Choroid plexus epithelial cell (primary cell): Measurements from ENCODE around the gene ATG4C.
A peak's percentile ranks its signal among the peaks of the same experiment; 100 is the strongest.

Experiments used
- DNase-seq: peaks from one replicate; pipeline ENCODE4 v3.0.0-alpha.2; 2010; ENCODE audit warnings: low read depth
- H3K4me3 ChIP-seq: 2 replicates; pipeline ENCODE4 v1.5.1; 2011; ENCODE audit warnings: low read depth, mild to moderate bottlenecking, control low read depth, low read length, moderate library complexity
- TF ChIP-seq, protein P1 (sequence below): conservative IDR thresholded peaks from 2 replicates; pipeline ENCODE4 v1.5.1; 2011; ENCODE audit warnings: low read depth, mild to moderate bottlenecking, control low read depth, inconsistent platforms, low read length, moderate library complexity

ATG4C gene

GRCh38 chr1:62903982-62904855, 120.3 kb downstream of the ATG4C start:
- H3K4me3 ChIP-seq: no peak overlapping the region
- no peak for DNase-seq
- TF ChIP-seq, protein P1, sequence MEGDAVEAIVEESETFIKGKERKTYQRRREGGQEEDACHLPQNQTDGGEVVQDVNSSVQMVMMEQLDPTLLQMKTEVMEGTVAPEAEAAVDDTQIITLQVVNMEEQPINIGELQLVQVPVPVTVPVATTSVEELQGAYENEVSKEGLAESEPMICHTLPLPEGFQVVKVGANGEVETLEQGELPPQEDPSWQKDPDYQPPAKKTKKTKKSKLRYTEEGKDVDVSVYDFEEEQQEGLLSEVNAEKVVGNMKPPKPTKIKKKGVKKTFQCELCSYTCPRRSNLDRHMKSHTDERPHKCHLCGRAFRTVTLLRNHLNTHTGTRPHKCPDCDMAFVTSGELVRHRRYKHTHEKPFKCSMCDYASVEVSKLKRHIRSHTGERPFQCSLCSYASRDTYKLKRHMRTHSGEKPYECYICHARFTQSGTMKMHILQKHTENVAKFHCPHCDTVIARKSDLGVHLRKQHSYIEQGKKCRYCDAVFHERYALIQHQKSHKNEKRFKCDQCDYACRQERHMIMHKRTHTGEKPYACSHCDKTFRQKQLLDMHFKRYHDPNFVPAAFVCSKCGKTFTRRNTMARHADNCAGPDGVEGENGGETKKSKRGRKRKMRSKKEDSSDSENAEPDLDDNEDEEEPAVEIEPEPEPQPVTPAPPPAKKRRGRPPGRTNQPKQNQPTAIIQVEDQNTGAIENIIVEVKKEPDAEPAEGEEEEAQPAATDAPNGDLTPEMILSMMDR: no peak

DNA sequence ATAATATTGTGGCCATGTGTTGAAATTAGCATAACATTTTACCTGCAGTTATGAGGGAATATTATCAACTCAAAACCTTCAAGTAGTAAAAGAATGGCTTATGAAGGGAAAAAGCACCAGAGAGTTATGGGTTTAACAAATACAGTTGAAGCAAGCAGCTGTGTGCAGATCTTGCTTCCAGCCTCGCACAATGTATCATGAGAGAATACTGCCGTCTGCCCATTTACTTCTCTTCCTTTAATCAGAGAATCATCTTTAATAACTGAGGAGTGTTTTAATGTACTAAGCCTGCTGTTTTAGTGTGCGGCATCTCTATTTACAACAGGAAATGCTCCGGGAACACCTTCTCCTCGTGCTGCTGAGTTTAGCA, 120.9 kb downstream of the ATG4C start:
- TF ChIP-seq, protein P1: no peak
- no peak for DNase-seq
- no peak overlapping the region for H3K4me3 ChIP-seq

DNA sequence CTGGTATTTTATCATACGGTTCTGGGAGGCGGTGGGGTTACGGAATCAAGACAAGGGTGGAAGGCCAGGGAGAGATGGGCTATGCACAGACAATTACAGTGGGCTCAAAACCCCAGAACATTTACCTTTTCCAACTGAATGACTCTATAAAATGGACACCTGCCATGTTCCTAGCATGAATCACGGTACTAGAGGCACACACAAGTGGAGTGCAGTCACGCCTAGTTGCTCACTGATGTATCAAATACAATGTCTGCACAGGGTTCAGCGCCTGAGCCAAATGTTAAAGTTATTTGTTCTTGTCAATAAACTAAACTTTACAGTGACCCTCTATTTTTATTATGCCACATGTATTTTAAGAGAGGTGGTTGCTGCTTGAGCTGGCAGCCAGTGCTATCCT, 121.4 kb downstream of the ATG4C start:
- no peak overlapping the region for H3K4me3 ChIP-seq
- TF ChIP-seq, protein P1: no peak
- no peak for DNase-seq

DNA sequence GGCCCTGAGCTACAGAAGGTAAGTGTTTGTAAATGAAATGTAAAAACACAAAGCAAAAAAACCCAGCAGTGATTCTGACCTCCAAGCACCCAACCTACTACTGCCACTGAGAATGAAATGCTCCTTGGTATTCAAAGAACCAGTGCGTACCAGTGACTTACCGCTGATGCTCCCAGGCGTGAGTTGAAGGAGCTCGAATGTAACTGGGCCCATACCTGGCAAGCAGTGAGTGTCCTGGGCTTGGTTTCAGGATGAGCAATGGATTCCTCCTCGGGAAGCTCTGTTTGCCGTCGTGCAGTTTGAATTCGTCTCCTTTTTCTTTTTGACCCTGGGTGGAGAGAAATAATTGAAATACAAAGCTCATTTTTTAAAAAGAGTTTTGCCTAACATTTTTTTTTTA, 121.9 kb downstream of the ATG4C start:
- DNase-seq: no peak
- no peak overlapping the region for H3K4me3 ChIP-seq
- TF ChIP-seq, protein P1: no peak

GRCh38 chr1:62906428-62906886, 122.5 kb downstream of the ATG4C start:
- no peak overlapping the region for H3K4me3 ChIP-seq
- peak; percentile 38 for DNase-seq
- TF ChIP-seq, protein P1: peak; percentile 72

- peak; percentile 24 for DNase-seq
- TF ChIP-seq, protein P1: no peak
- no peak overlapping the region for H3K4me3 ChIP-seq
These were observed 124.3 kb downstream of the ATG4C start for GRCh38 chr1:62908168-62908695.
